DOHH2 (cell line): ENCODE measurements around the gene CEP41.

Experiments
- EZH2phosphoT487 ChIP-seq: fragments of 200-600 bp; sonication (generic); IDR thresholded peaks from 2 replicates; pipeline ENCODE4 v1.6.1; 2017; ENCODE audit warnings: borderline replicate concordance, mild to moderate bottlenecking, antibody characterized with exemption, low read length, moderate library complexity, mixed read lengths
- TF ChIP-seq, protein P1 (sequence below): fragments of 200-600 bp; sonication (generic); IDR thresholded peaks from one replicate; pipeline ENCODE4 v1.5.1; 2014; ENCODE audit warnings: antibody characterized with exemption, mild to moderate bottlenecking, low read depth, low read length; ENCODE audit not compliant: poor library complexity, severe bottlenecking

DNA sequence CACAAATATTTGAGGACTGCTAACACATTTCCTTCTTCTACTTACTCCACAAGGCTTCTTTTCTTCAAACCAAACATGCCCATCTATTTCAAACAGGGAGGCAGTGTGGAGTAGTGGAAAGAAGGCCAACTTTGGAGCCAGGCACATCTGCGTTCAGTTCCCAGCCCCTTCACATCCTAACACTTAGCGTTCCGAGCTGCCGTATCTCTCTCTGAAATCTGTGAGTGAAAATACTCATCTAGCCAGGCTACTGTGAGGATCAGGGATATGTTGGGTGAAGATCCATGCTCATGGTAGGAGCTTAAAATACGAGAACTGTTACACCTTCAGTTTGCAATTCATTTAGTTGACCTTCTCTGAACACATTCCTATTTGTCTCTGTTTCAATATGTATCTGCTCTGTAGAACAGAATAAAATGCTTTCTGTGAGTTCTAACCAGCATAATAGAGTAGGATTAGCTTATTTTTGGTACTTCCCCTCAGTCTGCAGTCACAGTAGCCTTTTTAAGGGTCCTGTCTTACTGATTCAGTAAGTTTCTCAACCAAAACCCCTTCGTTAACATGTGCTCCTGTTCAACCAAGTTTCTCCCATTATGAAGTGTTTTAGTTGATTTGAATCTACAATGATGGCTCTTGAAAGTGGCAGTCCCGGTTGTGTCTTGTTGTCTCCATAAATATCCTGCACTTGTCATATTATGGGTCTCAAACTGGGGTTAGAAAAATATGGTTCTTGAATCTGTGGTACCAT, 47.8 kb upstream of the CEP41 start:
- TF ChIP-seq, protein P1, sequence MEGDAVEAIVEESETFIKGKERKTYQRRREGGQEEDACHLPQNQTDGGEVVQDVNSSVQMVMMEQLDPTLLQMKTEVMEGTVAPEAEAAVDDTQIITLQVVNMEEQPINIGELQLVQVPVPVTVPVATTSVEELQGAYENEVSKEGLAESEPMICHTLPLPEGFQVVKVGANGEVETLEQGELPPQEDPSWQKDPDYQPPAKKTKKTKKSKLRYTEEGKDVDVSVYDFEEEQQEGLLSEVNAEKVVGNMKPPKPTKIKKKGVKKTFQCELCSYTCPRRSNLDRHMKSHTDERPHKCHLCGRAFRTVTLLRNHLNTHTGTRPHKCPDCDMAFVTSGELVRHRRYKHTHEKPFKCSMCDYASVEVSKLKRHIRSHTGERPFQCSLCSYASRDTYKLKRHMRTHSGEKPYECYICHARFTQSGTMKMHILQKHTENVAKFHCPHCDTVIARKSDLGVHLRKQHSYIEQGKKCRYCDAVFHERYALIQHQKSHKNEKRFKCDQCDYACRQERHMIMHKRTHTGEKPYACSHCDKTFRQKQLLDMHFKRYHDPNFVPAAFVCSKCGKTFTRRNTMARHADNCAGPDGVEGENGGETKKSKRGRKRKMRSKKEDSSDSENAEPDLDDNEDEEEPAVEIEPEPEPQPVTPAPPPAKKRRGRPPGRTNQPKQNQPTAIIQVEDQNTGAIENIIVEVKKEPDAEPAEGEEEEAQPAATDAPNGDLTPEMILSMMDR = no peak
- TF ChIP-seq EZH2phosphoT487 = no peak
